C4-2B (cell line): ENCODE results near the gene DYNLT3.

Source experiments
- H3K27ac ChIP-seq: fragments of 450-650 bp; 2 replicates; pipeline ENCODE4 v1.5.1; 2017
- CTCF ChIP-seq: fragments of 450-650 bp; conservative IDR thresholded peaks from 2 replicates; pipeline ENCODE4 v1.5.1; 2017; ENCODE audit warnings: mild to moderate bottlenecking
- ZFX ChIP-seq: fragments of 450-650 bp; IDR thresholded peaks from 2 replicates; pipeline ENCODE4 v1.6.1; 2017

DYNLT3 gene

GRCh38 chrX:37820646-37821045, 26.7 kb downstream of the DYNLT3 start:
- no peak overlapping the region for H3K27ac ChIP-seq
- no peak for TF ChIP-seq ZFX
- TF ChIP-seq CTCF, result no peak

GRCh38 chrX:37818031-37818430, 29.3 kb downstream of the DYNLT3 start:
- no peak overlapping the region for H3K27ac ChIP-seq

GRCh38 chrX:37817579-37817978, 29.8 kb downstream of the DYNLT3 start:
- no peak for TF ChIP-seq CTCF
- no peak for TF ChIP-seq ZFX
- no peak overlapping the region for H3K27ac ChIP-seq

More at GRCh38 chrX:37818031-37818430, 29.3 kb downstream of the DYNLT3 start:
- TF ChIP-seq CTCF (no peak), ZFX (no peak)

- TF ChIP-seq ZFX (no peak), CTCF (no peak)
- no peak overlapping the region for H3K27ac ChIP-seq
Measured at GRCh38 chrX:37817176-37817575, 30.2 kb downstream of the DYNLT3 start.

GRCh38 chrX:37816766-37817165, 30.6 kb downstream of the DYNLT3 start:
- H3K27ac ChIP-seq, result no peak overlapping the region
- TF ChIP-seq CTCF (no peak), ZFX (no peak)

DNA sequence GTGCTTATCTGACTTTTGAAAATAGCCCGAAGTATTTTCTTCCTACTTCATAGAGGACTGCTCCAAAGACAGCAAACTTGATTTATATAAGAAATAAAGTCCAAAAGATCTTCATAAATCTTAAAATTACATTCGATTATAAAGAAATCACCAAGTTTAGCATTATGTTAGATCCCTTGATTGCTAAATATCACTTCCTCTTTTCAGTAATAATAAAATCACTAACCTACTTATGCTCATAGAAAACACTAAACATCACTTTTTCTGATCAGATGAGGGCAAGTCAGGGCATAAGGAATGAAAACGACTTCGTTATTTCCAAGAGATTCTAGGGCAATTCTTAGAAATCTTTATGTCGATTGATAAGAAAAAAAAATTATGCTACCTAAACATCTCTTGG, 32.0 kb downstream of the DYNLT3 start:
- no peak for TF ChIP-seq ZFX
- TF ChIP-seq CTCF, result no peak
- H3K27ac ChIP-seq, result no peak overlapping the region

DNA sequence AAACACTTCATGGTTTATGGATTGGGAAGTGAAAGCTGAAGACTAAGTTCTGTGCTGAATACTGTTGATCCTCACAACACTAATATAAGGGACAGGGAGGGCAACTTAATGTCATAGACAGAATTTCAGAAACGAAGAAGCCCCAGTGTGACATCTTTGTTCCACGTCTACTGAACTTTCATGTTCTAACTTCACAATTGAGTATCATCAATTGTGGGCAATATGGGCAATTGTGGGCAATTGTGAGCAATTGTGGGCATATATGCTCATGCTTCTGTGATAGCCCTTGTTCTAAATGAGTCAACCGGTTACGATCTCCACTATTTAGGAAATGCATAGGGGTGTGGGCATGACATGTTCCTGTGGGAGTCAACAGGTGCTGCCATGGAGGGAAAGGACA, 33.8 kb downstream of the DYNLT3 start:
- no peak overlapping the region for H3K27ac ChIP-seq
- no peak for TF ChIP-seq CTCF
- TF ChIP-seq ZFX, result no peak
